PC-9 (cell line): Measurements from ENCODE around the gene RAMP2. TPM values are rescaled to one million over a fixed set of nuclear protein-coding genes. Genes with fewer than 3 reads are reported as not detected.

ENCODE experiments used
- BruUV-seq: library from RNA; stranded (reverse); fragments of 400-500 nt; replicated peaks from 2 replicates; lab custom pipeline; 2021; lab: Mats Ljungman, UMichigan
- CTCF ChIA-PET: fragments of 300-600 bp; sonication (Branson Sonifier 250); formaldehyde crosslinking; loops from one replicate; lab custom pipeline; 2022; ENCODE audit warnings: antibody characterized with exemption; lab: Charles Lee
- POLR2A ChIA-PET: fragments of 300-600 bp; sonication (Branson Sonifier 250); formaldehyde crosslinking; loops from one replicate; lab custom pipeline; 2022; ENCODE audit warnings: antibody characterized with exemption; ENCODE audit not compliant: unreplicated experiment; lab: Charles Lee
- DNase-seq, 2 experiments: peaks; one replicate each; pipeline versions ENCODE4 v3.0.0 to v3.0.0-alpha.2; 2015 to 2022; ENCODE audit warnings: mixed read lengths in 1 of 2
- H2AFZ ChIP-seq: fragments of 200-600 bp; sonication (generic); 2 replicates; pipeline ENCODE4 v1.8.1; 2017; ENCODE audit warnings: antibody characterized with exemption
- H3F3A ChIP-seq: fragments of 200-600 bp; sonication (generic); 2 replicates; pipeline ENCODE4 v1.8.1; 2017; ENCODE audit warnings: antibody characterized with exemption, mild to moderate bottlenecking, low read depth; ENCODE audit not compliant: insufficient read depth
- H3K27ac ChIP-seq: fragments of 200-600 bp; sonication (generic); 2 replicates; pipeline ENCODE4 v1.6.1; 2016; ENCODE audit warnings: mixed run types
- H3K27me3 ChIP-seq: fragments of 200-600 bp; sonication (generic); 2 replicates; pipeline ENCODE4 v1.6.1; 2016; ENCODE audit warnings: low read depth, mixed run types; ENCODE audit not compliant: insufficient read depth
- H3K36me3 ChIP-seq: fragments of 200-600 bp; sonication (generic); 2 replicates; pipeline ENCODE4 v1.6.1; 2016; ENCODE audit warnings: low read depth, mixed run types
- H3K4me1 ChIP-seq: fragments of 200-600 bp; sonication (generic); replicated peaks from 2 replicates; pipeline ENCODE4 v1.6.1; 2016; ENCODE audit warnings: mixed run types; ENCODE audit not compliant: insufficient read depth
- H3K4me2 ChIP-seq: fragments of 200-600 bp; sonication (generic); 2 replicates; pipeline ENCODE4 v1.6.1; 2017; ENCODE audit warnings: mixed run types
- H3K4me3 ChIP-seq: fragments of 200-600 bp; sonication (generic); 2 replicates; pipeline ENCODE4 v1.6.1; 2016; ENCODE audit warnings: mixed run types
- H3K79me2 ChIP-seq: fragments of 200-600 bp; sonication (generic); 2 replicates; pipeline ENCODE4 v1.6.1; 2017; ENCODE audit warnings: low read depth, mixed run types
- H3K9me2 ChIP-seq: fragments of 200-600 bp; sonication (generic); 2 replicates; pipeline ENCODE4 v1.8.1; 2017; ENCODE audit warnings: mild to moderate bottlenecking; ENCODE audit not compliant: insufficient read depth
- H3K9me3 ChIP-seq: fragments of 200-600 bp; sonication (generic); 2 replicates; pipeline ENCODE4 v1.8.1; 2016; ENCODE audit warnings: low read depth; ENCODE audit not compliant: insufficient read depth
- H4K20me1 ChIP-seq: fragments of 200-600 bp; sonication (generic); 2 replicates; pipeline ENCODE4 v1.8.1; 2017; ENCODE audit not compliant: insufficient read depth
- CTCF ChIP-seq: fragments of 200-600 bp; sonication (generic); conservative IDR thresholded peaks from 2 replicates; pipeline ENCODE4 v1.6.1; 2017; ENCODE audit warnings: mixed run types, antibody characterized with exemption, mild to moderate bottlenecking, moderate library complexity
- EZH2 ChIP-seq: fragments of 200-600 bp; sonication (generic); IDR thresholded peaks from 2 replicates; pipeline ENCODE4 v1.8.0; 2017; ENCODE audit warnings: antibody characterized with exemption, low read depth
- intact Hi-C: fragments of 100-400 bp; cut with micrococcal nuclease; formaldehyde crosslinking; loops from one replicate; pipeline ENCODE4 v1.10.0; 2022; ENCODE audit not compliant: unreplicated experiment
- total RNA-seq: library from RNA; stranded (reverse); gene quantifications from 2 replicates; pipeline ENCODE4 v1.2.3, GENCODE V29; 2021

Gene RAMP2
- total RNA-seq, 1 experiment from 2014 or later: not detected

- Histone ChIP-seq H3K9me2 (no peaks in the 10 kb centered on the region), H3K9me3 (no peaks in the 10 kb centered on the region), H3F3A (no peaks in the 10 kb centered on the region; the same call in 1 of the 2 replicates), H3K27me3 (no peaks in the 10 kb centered on the region), H3K4me3 (peak overlapping the region; percentile 78), H3K27ac (peak overlapping the region; percentile 65), H4K20me1 (no peaks in the 10 kb centered on the region), H3K4me1 (peaks cover 13% of the 10 kb centered on the region), H3K4me2 (peak overlapping the region; percentile 75), H3K79me2 (peaks cover 13% of the 10 kb centered on the region; the same call in 1 of the 2 replicates), H2AFZ (peak overlapping the region; percentile 78), H3K36me3 (no peaks in the 10 kb centered on the region)
- CTCF ChIA-PET: interaction anchor here (0.7 kb wide), 1 partner anchor 66 kb away, joined by 3 read pairs; no protein-coding TSS in a partner anchor
- TF ChIP-seq CTCF: peak; percentile 35; the same call in 1 of the 2 replicates
- TF ChIP-seq EZH2: no peak
- intact Hi-C loops: no loop called here
- DNase-seq: no peak
- POLR2A ChIA-PET: no interaction called here
- BruUV-seq: TSS peak; percentile 68
These were observed 17.3 kb upstream of the RAMP2 start for GRCh38 chr17:42743595-42744282.

- Histone ChIP-seq H2AFZ (peak overlapping the region; percentile 78), H3K27ac (peak overlapping the region; percentile 65), H4K20me1 (no peaks in the 10 kb centered on the region), H3K4me3 (peak overlapping the region; percentile 78), H3K27me3 (no peaks in the 10 kb centered on the region), H3K36me3 (no peaks in the 10 kb centered on the region), H3K4me2 (peak overlapping the region; percentile 75), H3K9me3 (no peaks in the 10 kb centered on the region), H3K4me1 (peaks cover 13% of the 10 kb centered on the region), H3F3A (no peaks in the 10 kb centered on the region; the same call in 1 of the 2 replicates), H3K79me2 (peaks cover 13% of the 10 kb centered on the region; the same call in 1 of the 2 replicates), H3K9me2 (no peaks in the 10 kb centered on the region)
- intact Hi-C loops: no loop called here
- TF ChIP-seq CTCF (no peak; the same call in 1 of the 2 replicates), EZH2 (no peak)
- BruUV-seq: no TSS peak
- ChIA-PET POLR2A (no interaction called here), CTCF (no interaction called here)
- DNase-seq: peak; percentile 51 to 81
These were observed 16.7 kb upstream of the RAMP2 start for GRCh38 chr17:42744283-42744805.

GRCh38 chr17:42744806-42745617, 16.0 kb upstream of the RAMP2 start, which contains the start of gene EZH1:
EZH1 (minus strand) TSS chr17:42745040; CDS start chr17:42728941, 16,099 bp downstream.
- intact Hi-C loops: no loop called here
- POLR2A ChIA-PET: no interaction called here

More at GRCh38 chr17:42744806-42745617, 16.0 kb upstream of the RAMP2 start, which contains the start of gene EZH1:
- Histone ChIP-seq H3K27me3 (no peaks in the 10 kb centered on the region), H3K4me1 (peaks cover 13% of the 10 kb centered on the region), H3K36me3 (no peaks in the 10 kb centered on the region), H3K27ac (peak within 1 kb of the TSS; percentile 65), H3K9me2 (no peaks in the 10 kb centered on the region), H3F3A (no peaks in the 10 kb centered on the region; the same call in 1 of the 2 replicates), H3K4me2 (peak within 1 kb of the TSS; percentile 75), H3K4me3 (peak within 1 kb of the TSS; percentile 78), H3K9me3 (no peaks in the 10 kb centered on the region), H2AFZ (peak within 1 kb of the TSS; percentile 78), H3K79me2 (peaks cover 13% of the 10 kb centered on the region; the same call in 1 of the 2 replicates), H4K20me1 (no peaks in the 10 kb centered on the region)
- CTCF ChIA-PET: no interaction called here
- TF ChIP-seq CTCF: no peak
- no peak for TF ChIP-seq EZH2
- DNase-seq: peak; percentile 75 to 92
- BruUV-seq: no TSS peak
